HEK293T (cell line): ENCODE results near the gene L2HGDH.
A peak's percentile ranks its signal among the peaks of the same experiment; 100 is the strongest.
"Not testable (repeated sequence)": the region's sequence is repeated elsewhere in the genome, so short reads cannot be mapped to it uniquely, and the experiment has no call there.

Source experiments
- CTCF ChIA-PET: fragments of 350-600 bp; formaldehyde crosslinking; extraction: SDS; loops from one replicate; lab custom pipeline; 2021; ENCODE audit warnings: antibody characterized with exemption, inconsistent platforms; lab: Yijun Ruan, JAX
- POLR2A ChIA-PET: fragments of 350-600 bp; formaldehyde crosslinking; extraction: SDS; loops from one replicate; lab custom pipeline; 2020; ENCODE audit warnings: antibody characterized with exemption, inconsistent platforms; lab: Yijun Ruan, JAX
- DNase-seq: peaks from one replicate; pipeline ENCODE4 v3.0.0; 2012; ENCODE audit warnings: mixed read lengths; ENCODE audit errors: extremely low spot score
- ARNT ChIP-seq: fragments of 450-650 bp; IDR thresholded peaks from 2 replicates; pipeline ENCODE4 v1.6.1; 2017; ENCODE audit warnings: mild to moderate bottlenecking
- BHLHE40 ChIP-seq: fragments of 450-650 bp; IDR thresholded peaks from 2 replicates; pipeline ENCODE4 v1.6.1; 2016; ENCODE audit warnings: mild to moderate bottlenecking, moderate library complexity, borderline replicate concordance
- CTBP1 ChIP-seq: fragments of 450-650 bp; IDR thresholded peaks from 2 replicates; pipeline ENCODE4 v1.6.1; 2016; ENCODE audit warnings: borderline replicate concordance
- ELF4 ChIP-seq: fragments of 450-650 bp; IDR thresholded peaks from 2 replicates; pipeline ENCODE4 v1.6.1; 2017; ENCODE audit warnings: antibody characterized with exemption
- FOXA1 ChIP-seq: fragments of 450-650 bp; IDR thresholded peaks from 2 replicates; pipeline ENCODE4 v1.6.1; 2016; ENCODE audit warnings: mild to moderate bottlenecking
- FOXK2 ChIP-seq: fragments of 450-650 bp; IDR thresholded peaks from 2 replicates; pipeline ENCODE4 v1.6.1; 2016; ENCODE audit warnings: mild to moderate bottlenecking
- FOXM1 ChIP-seq: fragments of 450-650 bp; IDR thresholded peaks from 2 replicates; pipeline ENCODE4 v1.6.1; 2017; ENCODE audit warnings: mild to moderate bottlenecking, borderline replicate concordance
- HDGF ChIP-seq: fragments of 450-650 bp; IDR thresholded peaks from 2 replicates; pipeline ENCODE4 v1.6.1; 2017; ENCODE audit warnings: antibody characterized with exemption, borderline replicate concordance
- L3MBTL2 ChIP-seq: fragments of 450-650 bp; conservative IDR thresholded peaks from 2 replicates; pipeline ENCODE4 v1.6.1; 2016; ENCODE audit warnings: mild to moderate bottlenecking
- LEF1 ChIP-seq: fragments of 450-650 bp; IDR thresholded peaks from 2 replicates; pipeline ENCODE4 v1.6.1; 2017; ENCODE audit warnings: mild to moderate bottlenecking, borderline replicate concordance
- NFRKB ChIP-seq: fragments of 450-650 bp; IDR thresholded peaks from 2 replicates; pipeline ENCODE4 v1.6.1; 2016; ENCODE audit warnings: mild to moderate bottlenecking, moderate library complexity
- SP1 ChIP-seq: fragments of 450-650 bp; IDR thresholded peaks from 2 replicates; pipeline ENCODE4 v1.6.1; 2017
- TARDBP ChIP-seq: fragments of 450-650 bp; IDR thresholded peaks from 2 replicates; pipeline ENCODE4 v1.6.1; 2016
- ZNF384 ChIP-seq: fragments of 450-650 bp; IDR thresholded peaks from 2 replicates; pipeline ENCODE4 v1.6.1; 2016
- TF ChIP-seq, protein P1 (sequence below): fragments of 450-650 bp; IDR thresholded peaks from 2 replicates; pipeline ENCODE4 v1.6.1; 2016

L2HGDH gene

DNA sequence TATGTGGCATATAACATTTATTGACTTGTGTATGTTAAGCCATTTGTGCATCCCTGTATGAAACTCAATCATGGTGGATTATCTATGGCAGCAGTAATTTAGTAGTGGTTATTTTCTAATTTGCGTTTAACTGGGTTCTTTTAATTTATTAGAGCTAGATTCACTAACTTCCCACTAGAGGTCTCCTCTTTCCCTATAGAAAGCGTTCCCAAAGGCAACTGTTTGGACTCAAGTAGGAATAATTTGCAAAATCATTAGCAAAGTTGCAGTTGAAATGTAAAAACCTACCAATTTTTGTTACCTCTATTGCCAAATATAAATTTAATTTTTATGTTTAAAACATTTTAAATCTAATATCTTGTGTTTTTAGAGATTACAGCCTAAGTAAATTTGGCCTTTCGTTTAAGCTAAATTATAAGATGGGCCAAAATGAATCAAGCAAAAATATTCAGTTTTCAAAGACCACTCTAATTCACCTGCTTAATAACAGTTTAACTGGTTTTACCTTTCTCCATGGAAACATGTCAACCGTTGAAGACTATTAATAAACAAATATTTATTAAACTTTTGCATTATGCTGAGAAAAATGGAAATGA, 6.1 kb upstream of the L2HGDH start:
- ChIA-PET CTCF (interaction anchor here (0.6 kb wide), 1 partner anchor 210 kb away, joined by 3 read pairs; no protein-coding TSS in a partner anchor), POLR2A (no interaction called here)
- DNase-seq: no peak
- TF ChIP-seq L3MBTL2: no peak
- TF ChIP-seq SP1: no peak
- no peak for TF ChIP-seq BHLHE40
- no peak for TF ChIP-seq NFRKB
- no peak for TF ChIP-seq FOXA1
- TF ChIP-seq, protein P1, sequence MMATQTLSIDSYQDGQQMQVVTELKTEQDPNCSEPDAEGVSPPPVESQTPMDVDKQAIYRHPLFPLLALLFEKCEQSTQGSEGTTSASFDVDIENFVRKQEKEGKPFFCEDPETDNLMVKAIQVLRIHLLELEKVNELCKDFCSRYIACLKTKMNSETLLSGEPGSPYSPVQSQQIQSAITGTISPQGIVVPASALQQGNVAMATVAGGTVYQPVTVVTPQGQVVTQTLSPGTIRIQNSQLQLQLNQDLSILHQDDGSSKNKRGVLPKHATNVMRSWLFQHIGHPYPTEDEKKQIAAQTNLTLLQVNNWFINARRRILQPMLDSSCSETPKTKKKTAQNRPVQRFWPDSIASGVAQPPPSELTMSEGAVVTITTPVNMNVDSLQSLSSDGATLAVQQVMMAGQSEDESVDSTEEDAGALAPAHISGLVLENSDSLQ: no peak
- no peak for TF ChIP-seq LEF1
- no peak for TF ChIP-seq FOXM1
- TF ChIP-seq CTBP1: no peak
- TF ChIP-seq ELF4: no peak
- no peak for TF ChIP-seq ARNT
- TF ChIP-seq FOXK2: no peak
- no peak for TF ChIP-seq TARDBP
- TF ChIP-seq ZNF384: no peak
- TF ChIP-seq HDGF: no peak

DNA sequence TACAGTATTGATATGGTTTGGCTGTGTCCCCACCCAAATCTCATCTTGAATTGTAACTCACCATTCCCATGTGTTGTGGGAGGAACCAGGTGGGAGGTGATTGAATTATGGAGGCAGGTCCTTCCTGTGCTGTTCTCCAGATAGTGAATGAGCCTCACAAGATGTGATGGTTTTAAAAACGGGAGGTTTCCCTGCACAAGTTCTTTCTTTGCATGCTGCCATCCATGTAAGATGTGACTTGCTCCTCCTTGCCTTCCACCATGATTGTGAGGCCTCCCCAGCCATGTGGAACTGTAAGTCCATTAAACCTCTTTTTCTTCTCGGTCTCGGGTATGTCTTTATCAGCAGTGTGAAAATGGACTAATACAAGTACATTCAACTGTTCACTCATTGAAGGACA, 2.1 kb upstream of the L2HGDH start:
- DNase-seq, CTCF ChIA-PET, POLR2A ChIA-PET: not testable (repeated sequence)

DNA sequence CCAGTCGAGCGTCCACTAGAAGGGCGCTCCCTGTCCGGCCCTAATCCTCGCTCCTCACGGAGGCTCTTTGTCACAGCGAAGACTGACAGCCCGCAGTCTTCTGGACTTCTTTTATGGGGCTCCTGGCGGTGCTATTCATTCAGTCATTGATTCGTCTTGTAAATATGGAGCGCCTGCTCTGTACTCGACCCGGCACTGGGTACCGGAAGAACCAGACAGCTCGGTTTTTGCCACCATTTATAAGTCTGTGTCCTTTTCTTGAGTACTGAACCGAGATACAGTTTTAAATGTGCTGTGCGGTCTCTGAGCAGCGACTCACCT, 665 bp upstream of the L2HGDH start:
- POLR2A ChIA-PET: interaction anchor here (0.6 to 3.4 kb wide), 14 partner anchors 9 to 517 kb away, joined by 3 to 35 read pairs (median 4); partner anchors contain the start of genes CDKL1 and MAP4K5
- TF ChIP-seq, protein P1: peak; percentile 82
- no peak for TF ChIP-seq ZNF384
- DNase-seq: no peak
- CTCF ChIA-PET: interaction anchor here (0.8 to 1.7 kb wide), 3 partner anchors 8 to 447 kb away, joined by 3 to 8 read pairs (median 3); no protein-coding TSS in a partner anchor

DNA sequence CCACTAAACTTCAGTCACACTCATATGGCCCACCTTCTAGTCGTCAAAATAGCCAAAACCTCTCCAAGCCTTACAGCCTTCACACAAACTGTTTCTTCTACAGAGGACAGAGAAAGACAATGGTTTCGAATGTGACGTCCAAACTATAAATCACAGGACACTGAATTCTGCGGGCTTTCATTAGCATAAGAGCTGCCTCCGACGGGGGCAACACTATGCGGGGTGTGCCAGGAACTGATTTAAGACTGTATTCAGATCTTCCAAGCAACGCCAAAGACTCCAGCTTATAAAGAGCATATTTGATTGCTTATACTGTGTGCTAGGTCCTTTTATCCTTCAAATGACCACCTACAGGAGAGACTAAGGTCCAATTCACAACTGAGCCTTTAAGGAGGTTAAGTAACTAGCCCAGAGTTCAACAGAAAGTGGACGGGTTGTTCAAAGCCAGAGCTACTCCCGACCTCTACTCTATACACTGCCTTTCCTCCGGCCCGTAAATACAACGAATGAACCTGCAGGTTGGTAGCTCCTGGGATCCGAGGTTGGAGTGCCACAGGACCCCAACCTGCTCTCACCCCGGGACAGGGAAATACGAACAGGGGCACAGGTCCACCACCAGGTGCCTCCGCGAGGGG, 575 bp downstream of the L2HGDH start:
- DNase-seq: no peak
- POLR2A ChIA-PET: interaction anchor here (0.5 to 3.4 kb wide), 16 partner anchors 10 to 449 kb away, joined by 3 to 35 read pairs (median 4); partner anchors contain the start of genes CDKL1 and MAP4K5
- TF ChIP-seq, protein P1: peak; percentile 89
- TF ChIP-seq FOXM1: no peak
- CTCF ChIA-PET: interaction anchor here (0.6 to 1.1 kb wide), 3 partner anchors 9 to 56 kb away, joined by 3 to 7 read pairs (median 5); no protein-coding TSS in a partner anchor

DNA sequence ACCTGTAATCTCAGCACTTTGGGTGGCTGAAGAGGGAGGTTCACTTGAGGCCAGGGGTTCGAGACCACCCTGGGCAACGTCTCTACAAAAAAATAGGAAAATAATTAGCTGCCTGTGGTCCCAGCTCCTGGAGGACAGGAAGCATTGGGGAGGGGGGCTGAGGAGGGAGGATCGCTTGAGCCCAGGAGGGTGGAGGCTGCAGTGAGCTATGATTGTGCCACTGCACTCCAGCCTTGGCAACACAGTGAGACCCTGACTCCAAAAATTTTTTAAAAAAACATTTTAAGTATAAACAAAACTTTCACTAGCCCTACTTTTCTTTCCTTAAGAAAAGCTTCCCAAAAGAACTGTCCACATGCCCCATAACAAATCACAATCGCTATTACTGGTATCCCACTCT, 1.6 kb downstream of the L2HGDH start:
- POLR2A ChIA-PET: interaction anchor here (1.3 to 3.4 kb wide), 2 partner anchors 9 to 12 kb away, joined by 5 to 35 read pairs; no protein-coding TSS in a partner anchor
- CTCF ChIA-PET: interaction anchor here (0.6 to 1.1 kb wide), 2 partner anchors 10 to 55 kb away, joined by 3 to 7 read pairs; no protein-coding TSS in a partner anchor
- DNase-seq: no peak
- TF ChIP-seq ELF4 (no peak), L3MBTL2 (no peak), SP1 (no peak), BHLHE40 (no peak)
- TF ChIP-seq, protein P1: no peak

DNA sequence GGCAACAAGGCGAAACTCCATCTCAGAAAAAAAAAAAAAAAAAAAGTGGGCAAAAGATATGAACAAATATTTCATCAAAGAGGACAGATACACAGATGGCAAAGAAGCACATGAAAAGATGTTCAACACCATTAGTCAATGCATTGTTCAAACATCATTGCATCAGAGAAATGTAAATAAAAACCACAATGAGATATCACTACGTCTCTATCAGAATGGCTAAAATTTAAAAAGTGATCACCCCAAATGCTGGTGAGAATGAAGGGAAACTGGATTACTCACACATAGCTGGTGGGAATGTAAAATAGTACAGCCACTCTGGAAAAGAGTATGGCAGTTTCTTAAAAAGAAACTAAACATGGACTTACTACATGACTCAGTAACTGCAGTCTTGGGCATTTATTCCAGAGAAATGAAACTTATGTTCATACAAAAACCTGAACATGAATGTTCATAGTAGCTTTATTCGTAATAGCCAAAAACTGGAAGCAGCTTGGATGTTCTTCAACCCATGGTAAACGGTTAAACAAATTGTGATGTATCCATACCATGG, 3.6 kb downstream of the L2HGDH start:
- ChIA-PET POLR2A (no interaction called here), CTCF (no interaction called here)
- DNase-seq: no peak
- TF ChIP-seq ARNT: no peak
- no peak for TF ChIP-seq HDGF
